Measurements from ENCODE around the gene OSBP2.

DNA sequence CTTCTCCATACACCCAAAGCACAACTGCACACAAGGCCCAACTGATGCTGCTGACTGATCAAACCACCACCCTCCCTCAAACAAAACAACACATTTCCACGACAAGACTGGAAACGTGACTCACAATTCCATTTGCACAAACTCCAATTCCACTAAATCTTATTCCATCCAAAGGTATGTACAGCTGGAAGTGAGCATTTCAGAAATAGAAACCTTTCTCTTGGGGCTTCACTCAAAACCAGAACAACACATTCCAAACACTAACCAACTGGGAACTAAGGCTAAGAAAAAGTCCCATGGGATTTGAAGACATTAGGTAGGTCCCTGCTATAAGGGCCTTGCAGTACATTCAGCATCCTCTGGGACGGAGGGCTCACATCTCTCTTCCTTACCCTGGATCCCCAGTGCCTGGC, 254.3 kb downstream of the OSBP2 start:
- TF ChIP-seq TARDBP (IDR thresholded peaks at IDR 0.05) (no peak), HDGF (IDR thresholded peaks at IDR 0.05; ENCODE audit: borderline replicate concordance) (no peak), SP1 (IDR thresholded peaks at IDR 0.05) (no peak), BHLHE40 (IDR thresholded peaks at IDR 0.05; ENCODE audit: borderline replicate concordance) (no peak), ARNT (IDR thresholded peaks at IDR 0.05) (no peak), ZNF384 (IDR thresholded peaks at IDR 0.05) (no peak), FOXA1 (IDR thresholded peaks at IDR 0.05) (no peak), FOXK2 (IDR thresholded peaks at IDR 0.05) (no peak), L3MBTL2 (conservative IDR thresholded peaks at IDR 0.05) (no peak), NFRKB (IDR thresholded peaks at IDR 0.05) (no peak)
- TF ChIP-seq, protein P1, sequence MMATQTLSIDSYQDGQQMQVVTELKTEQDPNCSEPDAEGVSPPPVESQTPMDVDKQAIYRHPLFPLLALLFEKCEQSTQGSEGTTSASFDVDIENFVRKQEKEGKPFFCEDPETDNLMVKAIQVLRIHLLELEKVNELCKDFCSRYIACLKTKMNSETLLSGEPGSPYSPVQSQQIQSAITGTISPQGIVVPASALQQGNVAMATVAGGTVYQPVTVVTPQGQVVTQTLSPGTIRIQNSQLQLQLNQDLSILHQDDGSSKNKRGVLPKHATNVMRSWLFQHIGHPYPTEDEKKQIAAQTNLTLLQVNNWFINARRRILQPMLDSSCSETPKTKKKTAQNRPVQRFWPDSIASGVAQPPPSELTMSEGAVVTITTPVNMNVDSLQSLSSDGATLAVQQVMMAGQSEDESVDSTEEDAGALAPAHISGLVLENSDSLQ (IDR thresholded peaks at IDR 0.05): no peak
